Suprapubic skin (tissue), 4 donors: ENCODE results near the gene P3H1.

Source experiments
- EP300 ChIP-seq: sonication (generic); formaldehyde crosslinking; IDR thresholded peaks from one replicate; pipeline ENCODE4 v1.6.1; 2017; ENCODE audit warnings: antibody characterized with exemption
- POLR2A ChIP-seq, 2 donors: fragments of 450-650 bp; IDR thresholded peaks; one replicate each; pipeline ENCODE4 v1.6.1; 2017; ENCODE audit warnings: antibody characterized with exemption in 2 of 2, mild to moderate bottlenecking in 2 of 2, moderate library complexity in 2 of 2
- POLR2AphosphoS5 ChIP-seq, 3 donors: sonication (generic); formaldehyde crosslinking; IDR thresholded peaks; one replicate each; pipeline ENCODE4 v1.6.1; 2017; ENCODE audit warnings: antibody characterized with exemption in 3 of 3
- TF ChIP-seq, protein P1 (sequence below), 2 donors: fragments of 200-600 bp in 1 of 2; fragments of 450-650 bp in 1 of 2; sonication (generic) in 1 of 2; IDR thresholded peaks; one replicate each; pipeline ENCODE4 v1.5.1; 2016 to 2019; ENCODE audit warnings: antibody characterized with exemption in 2 of 2, mild to moderate bottlenecking in 1 of 2, moderate library complexity in 1 of 2

DNA sequence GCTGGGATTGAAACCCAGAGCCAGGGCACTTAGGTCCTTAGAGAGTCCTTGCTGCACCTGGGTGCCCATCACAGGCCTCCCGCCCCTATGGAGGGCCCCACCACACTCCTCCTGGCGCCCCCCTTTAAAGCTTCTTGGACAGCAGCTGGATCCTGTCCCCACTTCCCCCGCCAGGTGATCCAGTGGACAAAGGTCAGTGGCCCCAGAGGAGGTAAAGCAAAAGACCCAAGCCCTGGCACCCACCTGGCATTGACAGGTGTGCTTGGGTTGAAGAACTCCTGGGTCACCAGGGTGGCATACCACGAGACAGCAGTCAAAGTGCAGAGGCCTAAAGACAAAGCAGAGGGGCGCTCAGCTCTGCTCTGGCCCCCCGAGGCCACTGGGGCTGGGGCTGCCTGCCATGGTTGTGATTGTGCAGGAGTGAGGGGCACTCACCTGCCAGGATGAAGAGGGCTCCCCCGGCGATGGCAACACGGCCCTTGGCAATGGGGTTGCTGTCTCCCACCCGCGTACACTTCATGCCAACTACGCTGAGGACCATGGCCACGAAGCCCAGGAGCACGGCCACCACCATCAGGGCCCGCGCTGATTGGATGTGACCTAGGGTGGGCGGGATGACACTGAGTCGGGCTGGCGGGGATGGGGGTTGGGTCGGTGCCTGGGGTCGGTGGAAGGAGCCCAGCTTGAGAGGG lies 28.7 kb downstream of the P3H1 start:
- TF ChIP-seq, protein P1, sequence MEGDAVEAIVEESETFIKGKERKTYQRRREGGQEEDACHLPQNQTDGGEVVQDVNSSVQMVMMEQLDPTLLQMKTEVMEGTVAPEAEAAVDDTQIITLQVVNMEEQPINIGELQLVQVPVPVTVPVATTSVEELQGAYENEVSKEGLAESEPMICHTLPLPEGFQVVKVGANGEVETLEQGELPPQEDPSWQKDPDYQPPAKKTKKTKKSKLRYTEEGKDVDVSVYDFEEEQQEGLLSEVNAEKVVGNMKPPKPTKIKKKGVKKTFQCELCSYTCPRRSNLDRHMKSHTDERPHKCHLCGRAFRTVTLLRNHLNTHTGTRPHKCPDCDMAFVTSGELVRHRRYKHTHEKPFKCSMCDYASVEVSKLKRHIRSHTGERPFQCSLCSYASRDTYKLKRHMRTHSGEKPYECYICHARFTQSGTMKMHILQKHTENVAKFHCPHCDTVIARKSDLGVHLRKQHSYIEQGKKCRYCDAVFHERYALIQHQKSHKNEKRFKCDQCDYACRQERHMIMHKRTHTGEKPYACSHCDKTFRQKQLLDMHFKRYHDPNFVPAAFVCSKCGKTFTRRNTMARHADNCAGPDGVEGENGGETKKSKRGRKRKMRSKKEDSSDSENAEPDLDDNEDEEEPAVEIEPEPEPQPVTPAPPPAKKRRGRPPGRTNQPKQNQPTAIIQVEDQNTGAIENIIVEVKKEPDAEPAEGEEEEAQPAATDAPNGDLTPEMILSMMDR (IDR thresholded peaks at IDR 0.05), result no peak
- TF ChIP-seq POLR2A (IDR thresholded peaks at IDR 0.05) (no peak), EP300 (no peak), POLR2AphosphoS5 (IDR thresholded peaks at IDR 0.05) (no peak)
